GM18498 (cell line): ENCODE data around the gene MLLT10.
"Not testable (repeated sequence)": the region's sequence is repeated elsewhere in the genome, so short reads cannot be mapped to it uniquely, and the experiment has no call there.

ENCODE experiments used
- ATAC-seq: cut with Tn5 transposase; IDR thresholded peaks from one replicate; pipeline ENCODE4 v1.9.1; 2021; ENCODE audit warnings: mild to moderate bottlenecking, moderate library complexity; ENCODE audit not compliant: unreplicated experiment

Gene MLLT10

GRCh38 chr10:21628023-21628422 lies 94.0 kb downstream of the MLLT10 start:
- no peak for ATAC-seq

GRCh38 chr10:21628645-21629044 lies 94.6 kb downstream of the MLLT10 start:
- not testable (repeated sequence) for ATAC-seq

- no peak for ATAC-seq
Measured at GRCh38 chr10:21634599-21635365, 100.8 kb downstream of the MLLT10 start.

GRCh38 chr10:21637795-21638194 lies 103.8 kb downstream of the MLLT10 start:
- no peak for ATAC-seq

GRCh38 chr10:21638681-21639080 lies 104.6 kb downstream of the MLLT10 start:
- no peak for ATAC-seq

GRCh38 chr10:21648040-21648439 lies 114.0 kb downstream of the MLLT10 start:
- no peak for ATAC-seq

GRCh38 chr10:21649454-21649872 lies 115.4 kb downstream of the MLLT10 start:
- no peak for ATAC-seq

GRCh38 chr10:21650353-21650752 lies 116.3 kb downstream of the MLLT10 start:
- ATAC-seq, result no peak

- ATAC-seq, result no peak
Measured at GRCh38 chr10:21655236-21655635, 121.2 kb downstream of the MLLT10 start.

- no peak for ATAC-seq
Measured at GRCh38 chr10:21655687-21656086, 121.7 kb downstream of the MLLT10 start.

GRCh38 chr10:21661087-21661486 lies 127.1 kb downstream of the MLLT10 start:
- no peak for ATAC-seq

GRCh38 chr10:21661935-21662334 lies 127.9 kb downstream of the MLLT10 start:
- ATAC-seq, result no peak

GRCh38 chr10:21662635-21663034 lies 128.6 kb downstream of the MLLT10 start:
- ATAC-seq, result no peak

GRCh38 chr10:21668831-21669230 lies 134.8 kb downstream of the MLLT10 start:
- ATAC-seq, result no peak

GRCh38 chr10:21670391-21670790 lies 136.4 kb downstream of the MLLT10 start:
- no peak for ATAC-seq

- ATAC-seq, result no peak
Measured at GRCh38 chr10:21673668-21674067, 139.6 kb downstream of the MLLT10 start.

- no peak for ATAC-seq
Measured at GRCh38 chr10:21675157-21675796, 141.2 kb downstream of the MLLT10 start.

- ATAC-seq, result no peak
Measured at GRCh38 chr10:21677551-21677950, 143.5 kb downstream of the MLLT10 start.

GRCh38 chr10:21681156-21681555 lies 147.1 kb downstream of the MLLT10 start:
- no peak for ATAC-seq

- no peak for ATAC-seq
Measured at GRCh38 chr10:21687266-21688008, 153.4 kb downstream of the MLLT10 start.

GRCh38 chr10:21688009-21688332 lies 153.9 kb downstream of the MLLT10 start:
- ATAC-seq, result no peak

- no peak for ATAC-seq
Measured at GRCh38 chr10:21688870-21689269, 154.8 kb downstream of the MLLT10 start.
